Neural cell (in vitro differentiated cells): Measurements from ENCODE around the gene EYA2. TPM values are rescaled to one million over a fixed set of nuclear protein-coding genes. Genes with fewer than 3 reads are reported as not detected.

Source experiments
- H2AFZ ChIP-seq: fragments of 200-600, 300-800 bp; sonication (generic), shearing (Covaris generic); 2 replicates; pipeline ENCODE4 v1.6.0; 2014; ENCODE audit warnings: low read depth, mild to moderate bottlenecking, antibody characterized with exemption, low read length, moderate library complexity
- H3F3A ChIP-seq: fragments of 200-600 bp; shearing (Covaris generic); 2 replicates; pipeline ENCODE4 v1.6.1; 2016; ENCODE audit warnings: mild to moderate bottlenecking, moderate library complexity, mixed read lengths, antibody characterized with exemption, low read length; ENCODE audit not compliant: insufficient read depth, poor library complexity, severe bottlenecking
- H3K27ac ChIP-seq: fragments of 200-600, 300-800 bp; sonication (generic), shearing (Covaris generic); 2 replicates; pipeline ENCODE4 v1.5.1; 2014; ENCODE audit warnings: mild to moderate bottlenecking, low read length, moderate library complexity
- H3K27me3 ChIP-seq: fragments of 300-800, 200-600 bp; sonication (generic), shearing (Covaris generic); 2 replicates; pipeline ENCODE4 v1.6.0; 2014; ENCODE audit warnings: mild to moderate bottlenecking, low read depth, low read length, moderate library complexity; ENCODE audit not compliant: insufficient read depth
- H3K36me3 ChIP-seq: fragments of 300-800, 200-600 bp; sonication (generic), shearing (Covaris generic); 2 replicates; pipeline ENCODE4 v1.5.1; 2014; ENCODE audit warnings: mild to moderate bottlenecking, antibody characterized with exemption, low read length, moderate library complexity; ENCODE audit not compliant: insufficient read depth
- H3K4me2 ChIP-seq: fragments of 300-800, 200-600 bp; sonication (generic), shearing (Covaris generic); 2 replicates; pipeline ENCODE4 v1.6.0; 2014; ENCODE audit warnings: mild to moderate bottlenecking, low read length
- H3K4me3 ChIP-seq: fragments of 300-800, 200-600 bp; sonication (generic), shearing (Covaris generic); 2 replicates; pipeline ENCODE4 v1.5.1; 2014; ENCODE audit warnings: mild to moderate bottlenecking, low read length, moderate library complexity
- H3K79me2 ChIP-seq: fragments of 200-600 bp; shearing (Covaris generic); replicated peaks from 2 replicates; pipeline ENCODE4 v1.6.0; 2014; ENCODE audit warnings: mild to moderate bottlenecking, low read length, moderate library complexity; ENCODE audit not compliant: insufficient read depth
- H3K9ac ChIP-seq: fragments of 300-800, 200-600 bp; sonication (generic), shearing (Covaris generic); 2 replicates; pipeline ENCODE4 v1.6.1; 2016; ENCODE audit warnings: mild to moderate bottlenecking, low read length, mixed read lengths
- H3K9me2 ChIP-seq: fragments of 200-600 bp; shearing (Covaris generic); 2 replicates; pipeline ENCODE4 v1.6.1; 2016; ENCODE audit warnings: mild to moderate bottlenecking, low read length, mixed read lengths; ENCODE audit not compliant: insufficient read depth
- H3K9me3 ChIP-seq: fragments of 200-600, 300-800 bp; sonication (generic), shearing (Covaris generic); 2 replicates; pipeline ENCODE4 v1.6.1; 2016; ENCODE audit warnings: mild to moderate bottlenecking, mixed run types, low read length, moderate library complexity, mixed read lengths
- H4K20me1 ChIP-seq: fragments of 200-600 bp; shearing (Covaris generic); 2 replicates; pipeline ENCODE4 v1.6.1; 2016; ENCODE audit warnings: mild to moderate bottlenecking, mixed run types; ENCODE audit not compliant: insufficient read depth
- CTCF ChIP-seq: fragments of 450-650 bp; IDR thresholded peaks from 2 replicates; pipeline ENCODE4 v1.5.1; 2014; ENCODE audit warnings: antibody characterized with exemption, mild to moderate bottlenecking, moderate library complexity; ENCODE audit not compliant: poor library complexity, severe bottlenecking
- EP300 ChIP-seq: fragments of 450-650 bp; conservative IDR thresholded peaks from 2 replicates; pipeline ENCODE4 v1.6.1; 2014; ENCODE audit warnings: antibody characterized with exemption, mild to moderate bottlenecking, moderate library complexity; ENCODE audit not compliant: poor library complexity, severe bottlenecking
- EZH2 ChIP-seq: fragments of 200-600, 300-800 bp; shearing (Covaris generic), sonication (generic); IDR thresholded peaks from 2 replicates; pipeline ENCODE4 v1.6.1; 2014; ENCODE audit warnings: antibody characterized with exemption, low read length, borderline replicate concordance, mild to moderate bottlenecking; ENCODE audit not compliant: insufficient read depth, poor library complexity, severe bottlenecking
- MXI1 ChIP-seq: fragments of 450-650 bp; conservative IDR thresholded peaks from 2 replicates; pipeline ENCODE4 v1.6.1; 2014; ENCODE audit warnings: antibody characterized with exemption, mild to moderate bottlenecking; ENCODE audit not compliant: poor library complexity, severe bottlenecking
- POLR2AphosphoS5 ChIP-seq: IDR thresholded peaks from 2 replicates; pipeline ENCODE4 v1.6.1; 2012
- RAD21 ChIP-seq: fragments of 450-650 bp; conservative IDR thresholded peaks from 2 replicates; pipeline ENCODE4 v1.6.1; 2014; ENCODE audit warnings: antibody characterized with exemption, mild to moderate bottlenecking, moderate library complexity
- REST ChIP-seq: IDR thresholded peaks from 2 replicates; pipeline ENCODE4 v1.6.1; 2012; ENCODE audit warnings: borderline replicate concordance
- SMC3 ChIP-seq: fragments of 450-650 bp; conservative IDR thresholded peaks from 2 replicates; pipeline ENCODE4 v1.6.1; 2014; ENCODE audit warnings: antibody characterized with exemption, mild to moderate bottlenecking, moderate library complexity; ENCODE audit not compliant: poor library complexity
- TAF1 ChIP-seq: IDR thresholded peaks from 2 replicates; pipeline ENCODE4 v1.6.1; 2012; ENCODE audit warnings: low read depth
- polyA plus RNA-seq: library from polyadenylated mRNA; depleted of rRNA; stranded (reverse); fragments of >200 nt; gene quantifications from 2 replicates; pipeline ENCODE4 v1.2.3, GENCODE V29; 2014

Gene EYA2
- polyA plus RNA-seq, 1 donor from 2014 or later, result 0.88 TPM

GRCh38 chr20:47102629-47103028 lies 208.0 kb downstream of the EYA2 start:
- Histone ChIP-seq H3F3A (no peaks in the 10 kb centered on the region), H3K27ac (no peak overlapping the region), H3K4me2 (no peak overlapping the region), H3K36me3 (no peaks in the 10 kb centered on the region), H4K20me1 (no peaks in the 10 kb centered on the region), H3K27me3 (no peaks in the 10 kb centered on the region), H3K4me3 (no peak overlapping the region), H3K9me3 (no peaks in the 10 kb centered on the region), H3K79me2 (no peaks in the 10 kb centered on the region), H3K9ac (no peak overlapping the region), H2AFZ (no peak overlapping the region), H3K9me2 (no peaks in the 10 kb centered on the region)
- TF ChIP-seq TAF1, result no peak
- no peak for TF ChIP-seq SMC3
- TF ChIP-seq POLR2AphosphoS5, result no peak
- TF ChIP-seq EZH2, result no peak
- no peak for TF ChIP-seq RAD21
- TF ChIP-seq MXI1, result no peak
- no peak for TF ChIP-seq CTCF
- TF ChIP-seq EP300, result no peak
- no peak for TF ChIP-seq REST

GRCh38 chr20:47106786-47107185 lies 212.1 kb downstream of the EYA2 start:
- no peaks in the 10 kb centered on the region for H3F3A ChIP-seq
- H3K4me3 ChIP-seq, result no peak overlapping the region
- TF ChIP-seq EZH2 (no peak), CTCF (no peak), REST (no peak), SMC3 (no peak), RAD21 (no peak), POLR2AphosphoS5 (no peak), TAF1 (no peak), EP300 (no peak), MXI1 (no peak)
- no peaks in the 10 kb centered on the region for H3K79me2 ChIP-seq
- peaks cover 5% of the 10 kb centered on the region for H3K9me3 ChIP-seq
- no peak overlapping the region for H3K9ac ChIP-seq
- H3K27me3 ChIP-seq, result no peaks in the 10 kb centered on the region
- no peaks in the 10 kb centered on the region for H4K20me1 ChIP-seq
- no peaks in the 10 kb centered on the region for H3K36me3 ChIP-seq
- H3K9me2 ChIP-seq, result no peaks in the 10 kb centered on the region
- H2AFZ ChIP-seq, result no peak overlapping the region
- H3K4me2 ChIP-seq, result no peak overlapping the region
- H3K27ac ChIP-seq, result no peak overlapping the region
